Hepatocyte (in vitro differentiated cells): ENCODE measurements around the gene CDH4.

ENCODE experiments used
- EZH2 ChIP-seq: fragments of 200-600 bp; sonication (generic); IDR thresholded peaks from 2 replicates; pipeline ENCODE4 v1.6.1; 2016; ENCODE audit warnings: antibody characterized with exemption, mild to moderate bottlenecking, borderline replicate concordance
- EZH2phosphoT487 ChIP-seq: fragments of 200-600 bp; sonication (generic); IDR thresholded peaks from one replicate; pipeline ENCODE4 v1.6.1; 2018; ENCODE audit warnings: antibody characterized with exemption, mild to moderate bottlenecking, low read depth, moderate library complexity; ENCODE audit not compliant: unreplicated experiment, severe bottlenecking
- TF ChIP-seq, protein P1 (sequence below): fragments of 200-600 bp; sonication (generic); IDR thresholded peaks from 2 replicates; pipeline ENCODE4 v1.5.1; 2016; ENCODE audit warnings: antibody characterized with exemption, mild to moderate bottlenecking; ENCODE audit not compliant: poor library complexity

DNA sequence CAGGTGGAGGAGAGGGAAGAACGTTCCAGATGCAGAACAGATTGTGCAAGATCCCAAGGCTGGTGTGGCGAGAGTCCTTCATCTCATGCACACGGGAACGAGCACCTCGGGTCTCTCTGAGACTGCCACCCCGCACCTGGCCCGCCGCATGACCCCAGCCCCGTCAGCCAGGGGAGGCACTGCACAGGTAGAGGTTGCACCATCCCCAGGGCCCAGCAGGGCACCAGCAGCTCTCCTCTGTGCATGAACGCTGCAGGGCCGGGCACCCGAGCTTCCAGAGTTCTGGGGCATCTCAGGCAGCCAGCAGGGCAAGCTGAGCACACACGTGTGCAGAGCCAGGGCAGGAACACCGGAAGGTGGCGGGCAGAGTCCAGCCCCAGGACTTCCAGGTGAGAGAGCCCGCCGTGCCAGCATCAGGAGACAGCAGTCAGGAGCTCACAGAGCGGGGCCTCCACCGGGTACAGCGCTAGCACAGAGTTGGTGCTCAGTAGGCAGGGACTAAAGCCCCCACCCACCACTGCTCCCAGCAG, 620.4 kb downstream of the CDH4 start:
- TF ChIP-seq EZH2 (no peak), EZH2phosphoT487 (no peak)
- TF ChIP-seq, protein P1, sequence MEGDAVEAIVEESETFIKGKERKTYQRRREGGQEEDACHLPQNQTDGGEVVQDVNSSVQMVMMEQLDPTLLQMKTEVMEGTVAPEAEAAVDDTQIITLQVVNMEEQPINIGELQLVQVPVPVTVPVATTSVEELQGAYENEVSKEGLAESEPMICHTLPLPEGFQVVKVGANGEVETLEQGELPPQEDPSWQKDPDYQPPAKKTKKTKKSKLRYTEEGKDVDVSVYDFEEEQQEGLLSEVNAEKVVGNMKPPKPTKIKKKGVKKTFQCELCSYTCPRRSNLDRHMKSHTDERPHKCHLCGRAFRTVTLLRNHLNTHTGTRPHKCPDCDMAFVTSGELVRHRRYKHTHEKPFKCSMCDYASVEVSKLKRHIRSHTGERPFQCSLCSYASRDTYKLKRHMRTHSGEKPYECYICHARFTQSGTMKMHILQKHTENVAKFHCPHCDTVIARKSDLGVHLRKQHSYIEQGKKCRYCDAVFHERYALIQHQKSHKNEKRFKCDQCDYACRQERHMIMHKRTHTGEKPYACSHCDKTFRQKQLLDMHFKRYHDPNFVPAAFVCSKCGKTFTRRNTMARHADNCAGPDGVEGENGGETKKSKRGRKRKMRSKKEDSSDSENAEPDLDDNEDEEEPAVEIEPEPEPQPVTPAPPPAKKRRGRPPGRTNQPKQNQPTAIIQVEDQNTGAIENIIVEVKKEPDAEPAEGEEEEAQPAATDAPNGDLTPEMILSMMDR: no peak
